ENCODE measurements around the gene HIPK2. TPM values are rescaled to one million over a fixed set of nuclear protein-coding genes. Genes with fewer than 3 reads are reported as not detected.
A peak's percentile ranks its signal among the peaks of the same experiment; 100 is the strongest.
"Not testable (repeated sequence)": the region's sequence is repeated elsewhere in the genome, so short reads cannot be mapped to it uniquely, and the experiment has no call there.

The HIPK2 gene
- total RNA-seq, 1 donor from 2014 or later: 23.5 TPM

- DNase-seq (ENCODE audit: low read depth): no peak
Measured at GRCh38 chr7:139635526-139636302, 142.1 kb downstream of the HIPK2 start.

- peak; percentile 68 for DNase-seq (ENCODE audit: low read depth)
Measured at GRCh38 chr7:139634087-139634486, 143.7 kb downstream of the HIPK2 start.

- DNase-seq (ENCODE audit: low read depth): no peak
Measured at GRCh38 chr7:139631520-139632031, 146.2 kb downstream of the HIPK2 start.

- DNase-seq (ENCODE audit: low read depth): no peak
Measured at GRCh38 chr7:139630643-139631519, 146.9 kb downstream of the HIPK2 start.

- no peak for DNase-seq (ENCODE audit: low read depth)
Measured at GRCh38 chr7:139629392-139630082, 148.3 kb downstream of the HIPK2 start.

GRCh38 chr7:139627831-139628230 lies 150.0 kb downstream of the HIPK2 start:
- no peak for DNase-seq (ENCODE audit: low read depth)

GRCh38 chr7:139626817-139627216 lies 151.0 kb downstream of the HIPK2 start:
- no peak for DNase-seq (ENCODE audit: low read depth)

GRCh38 chr7:139623518-139623917 lies 154.3 kb downstream of the HIPK2 start:
- no peak for DNase-seq (ENCODE audit: low read depth)

GRCh38 chr7:139620676-139621344 lies 157.0 kb downstream of the HIPK2 start:
- DNase-seq (ENCODE audit: low read depth): peak; percentile 34

- DNase-seq (ENCODE audit: low read depth): peak; percentile 74
Measured at GRCh38 chr7:139619367-139619657, 158.5 kb downstream of the HIPK2 start.

GRCh38 chr7:139618482-139619366 lies 159.1 kb downstream of the HIPK2 start:
- peak; percentile 77 for DNase-seq (ENCODE audit: low read depth)

- no peak for DNase-seq (ENCODE audit: low read depth)
Measured at GRCh38 chr7:139617074-139617473, 160.7 kb downstream of the HIPK2 start.

- DNase-seq (ENCODE audit: low read depth): no peak
Measured at GRCh38 chr7:139614886-139615285, 162.9 kb downstream of the HIPK2 start.

- DNase-seq (ENCODE audit: low read depth): no peak
Measured at GRCh38 chr7:139613971-139614411, 163.8 kb downstream of the HIPK2 start.

- DNase-seq (ENCODE audit: low read depth): not testable (repeated sequence)
Measured at GRCh38 chr7:139611556-139611955, 166.2 kb downstream of the HIPK2 start.

- DNase-seq (ENCODE audit: low read depth): no peak
Measured at GRCh38 chr7:139610595-139610994, 167.2 kb downstream of the HIPK2 start.

- no peak for DNase-seq (ENCODE audit: low read depth)
Measured at GRCh38 chr7:139603896-139604295, 173.9 kb downstream of the HIPK2 start.

GRCh38 chr7:139603282-139603681 lies 174.5 kb downstream of the HIPK2 start:
- peak; percentile 3 for DNase-seq (ENCODE audit: low read depth)

GRCh38 chr7:139602143-139602722 lies 175.6 kb downstream of the HIPK2 start:
- DNase-seq (ENCODE audit: low read depth): peak; percentile 53

- no peak for DNase-seq (ENCODE audit: low read depth)
Measured at GRCh38 chr7:139601176-139601575, 176.6 kb downstream of the HIPK2 start.
